H9 (cell line): ENCODE measurements around the gene HIBCH. TPM values are rescaled to one million over a fixed set of nuclear protein-coding genes. Genes with fewer than 3 reads are reported as not detected.

ENCODE experiments used
- DNase-seq: peaks from one replicate; pipeline ENCODE4 v3.0.0-alpha.2; 2017
- H2AFZ ChIP-seq: one replicate; pipeline ENCODE4 v1.6.1; 2013; ENCODE audit warnings: mild to moderate bottlenecking, low read length, control low read depth, moderate library complexity
- H2AK5ac ChIP-seq: 2 replicates; pipeline ENCODE4 v1.6.1; 2013; ENCODE audit warnings: low read length, control low read depth, mixed read lengths; ENCODE audit not compliant: insufficient read length
- H2BK120ac ChIP-seq: one replicate; pipeline ENCODE4 v1.6.1; 2013; ENCODE audit warnings: low read depth, mild to moderate bottlenecking, low read length, control low read depth, inconsistent platforms; ENCODE audit not compliant: poor library complexity, severe bottlenecking
- H2BK12ac ChIP-seq: 2 replicates; pipeline ENCODE4 v1.6.1; 2013; ENCODE audit warnings: low read length, control low read depth, mixed read lengths, low read depth; ENCODE audit not compliant: insufficient read length
- H2BK15ac ChIP-seq: 2 replicates; pipeline ENCODE4 v1.6.1; 2013; ENCODE audit warnings: low read depth, low read length, control low read depth
- H2BK20ac ChIP-seq: one replicate; pipeline ENCODE4 v1.6.1; 2013; ENCODE audit warnings: low read depth, mild to moderate bottlenecking, low read length, control low read depth, inconsistent platforms; ENCODE audit not compliant: poor library complexity, severe bottlenecking
- H2BK5ac ChIP-seq: 2 replicates; pipeline ENCODE4 v1.6.1; 2013; ENCODE audit warnings: low read length, control low read depth, mixed read lengths; ENCODE audit not compliant: insufficient read length
- H3K14ac ChIP-seq: 2 replicates; pipeline ENCODE4 v1.6.1; 2013; ENCODE audit warnings: low read length, control low read depth; ENCODE audit not compliant: insufficient read depth
- H3K18ac ChIP-seq: 2 replicates; pipeline ENCODE4 v1.6.1; 2013; ENCODE audit warnings: low read depth, mild to moderate bottlenecking, mixed read lengths, low read length, control low read depth; ENCODE audit not compliant: insufficient read length
- H3K23ac ChIP-seq: 2 replicates; pipeline ENCODE4 v1.6.1; 2013; ENCODE audit warnings: low read length, control low read depth, mixed read lengths, low read depth; ENCODE audit not compliant: insufficient read length
- H3K23me2 ChIP-seq: 2 replicates; pipeline ENCODE4 v1.6.1; 2013; ENCODE audit warnings: low read depth, mild to moderate bottlenecking, mixed read lengths, low read length, control low read depth; ENCODE audit not compliant: insufficient read length, poor library complexity, severe bottlenecking
- H3K27ac ChIP-seq: 2 replicates; pipeline ENCODE4 v1.5.1; 2013; ENCODE audit warnings: low read length, control low read depth, mixed read lengths, low read depth; ENCODE audit not compliant: insufficient read length
- H3K27me3 ChIP-seq: 2 replicates; pipeline ENCODE4 v1.6.1; 2013; ENCODE audit warnings: low read length, control low read depth, inconsistent platforms; ENCODE audit not compliant: insufficient read depth
- H3K4ac ChIP-seq: 2 replicates; pipeline ENCODE4 v1.6.1; 2013; ENCODE audit warnings: low read depth, mild to moderate bottlenecking, control low read depth, inconsistent platforms, low read length, moderate library complexity
- H3K4me1 ChIP-seq: 2 replicates; pipeline ENCODE4 v1.6.1; 2013; ENCODE audit warnings: low read length, control low read depth, inconsistent platforms; ENCODE audit not compliant: insufficient read depth
- H3K4me2 ChIP-seq: 2 replicates; pipeline ENCODE4 v1.6.1; 2013; ENCODE audit warnings: low read length, control low read depth, mixed read lengths; ENCODE audit not compliant: insufficient read length, insufficient read depth
- H3K56ac ChIP-seq: 2 replicates; pipeline ENCODE4 v1.6.1; 2013; ENCODE audit warnings: low read depth, mild to moderate bottlenecking, mixed read lengths, low read length, control low read depth; ENCODE audit not compliant: insufficient read length
- H3K79me1 ChIP-seq: 2 replicates; pipeline ENCODE4 v1.6.1; 2013; ENCODE audit warnings: low read depth, mild to moderate bottlenecking, moderate library complexity, low read length, control low read depth, inconsistent platforms; ENCODE audit not compliant: insufficient read depth, poor library complexity, severe bottlenecking
- H3K79me2 ChIP-seq: 2 replicates; pipeline ENCODE4 v1.6.1; 2013; ENCODE audit warnings: low read length, control low read depth, inconsistent platforms; ENCODE audit not compliant: insufficient read depth
- H3K9ac ChIP-seq: 2 replicates; pipeline ENCODE4 v1.6.1; 2013; ENCODE audit warnings: low read length, control low read depth, mixed read lengths; ENCODE audit not compliant: insufficient read length; ENCODE audit errors: extremely low read depth
- H3K9me3 ChIP-seq: one replicate; pipeline ENCODE4 v1.6.1; 2013; ENCODE audit warnings: low read depth, low read length, inconsistent platforms; ENCODE audit not compliant: control insufficient read depth
- H3T11ph ChIP-seq: one replicate; pipeline ENCODE4 v1.6.1; 2013; ENCODE audit warnings: mild to moderate bottlenecking, low read length, control low read depth, inconsistent platforms
- H4K20me1 ChIP-seq: one replicate; pipeline ENCODE4 v1.6.1; 2013; ENCODE audit not compliant: control insufficient read depth, insufficient read length, insufficient read depth
- H4K5ac ChIP-seq: 2 replicates; pipeline ENCODE4 v1.6.1; 2013; ENCODE audit warnings: low read depth, mild to moderate bottlenecking, mixed read lengths, low read length, control low read depth; ENCODE audit not compliant: insufficient read length
- H4K8ac ChIP-seq: replicated peaks from 2 replicates; pipeline ENCODE4 v1.6.1; 2013; ENCODE audit warnings: low read length, control low read depth, mixed read lengths, low read depth; ENCODE audit not compliant: insufficient read length
- H4K91ac ChIP-seq: 2 replicates; pipeline ENCODE4 v1.6.1; 2013; ENCODE audit warnings: low read depth, mild to moderate bottlenecking, moderate library complexity, mixed read lengths, low read length, control low read depth; ENCODE audit not compliant: insufficient read length
- H3K27ac Mint-ChIP-seq, 3 experiments: 2 replicates in 2 of 3; 3 replicates in 1 of 3; pipeline ENCODE4 v1.8.0; 2020 to 2021; ENCODE audit warnings: mixed read lengths in 3 of 3, mild to moderate bottlenecking in 1 of 3, moderate library complexity in 1 of 3
- H3K27me3 Mint-ChIP-seq: 2 replicates; pipeline ENCODE4 v1.8.0; 2021; ENCODE audit warnings: low read depth, mild to moderate bottlenecking, moderate library complexity, mixed read lengths
- H3K36me3 Mint-ChIP-seq, 3 experiments: 2 replicates in 2 of 3; 3 replicates in 1 of 3; pipeline ENCODE4 v1.8.0; 2020 to 2021; ENCODE audit warnings: low read depth in 3 of 3, mixed read lengths in 3 of 3; ENCODE audit not compliant: insufficient read depth in 1 of 3
- H3K4me1 Mint-ChIP-seq, 2 experiments: 2 replicates each; pipeline ENCODE4 v1.8.0; 2020; ENCODE audit warnings: mixed read lengths in 2 of 2
- H3K4me3 Mint-ChIP-seq, 2 experiments: 2 replicates in 1 of 2; 3 replicates in 1 of 2; pipeline ENCODE4 v1.8.0; 2020 to 2021; ENCODE audit warnings: mild to moderate bottlenecking in 2 of 2, mixed read lengths in 2 of 2, moderate library complexity in 1 of 2
- H3K9me3 Mint-ChIP-seq, 2 experiments: 2 replicates in 1 of 2; 3 replicates in 1 of 2; pipeline ENCODE4 v1.8.0; 2020; ENCODE audit warnings: mild to moderate bottlenecking in 2 of 2, mixed read lengths in 2 of 2, moderate library complexity in 1 of 2
- WGBS: extraction: QIAGEN DNeasy Blood & Tissue Kit; methylation state at CpG from one replicate; pipeline ENCODE4 v1.1.7; 2013; ENCODE audit warnings: missing lambda C conversion rate, low lambda C conversion rate, mixed read lengths; ENCODE audit not compliant: insufficient read length; ENCODE audit errors: extremely low coverage; 5-methylcytosine and 5-hydroxymethylcytosine counted together
- total RNA-seq: library from RNA; stranded (reverse); gene quantifications from 2 replicates; pipeline ENCODE4 v1.2.1, GENCODE V29; 2021
- TF ChIP-seq, protein P1 (sequence below): fragments of 200-600 bp; sonication (generic); conservative IDR thresholded peaks from 3 replicates; pipeline ENCODE4 v1.8.0; 2021; ENCODE audit warnings: antibody characterized with exemption, mild to moderate bottlenecking

HIBCH gene
- total RNA-seq, 1 experiment from 2014 or later = 28.0 TPM

DNA sequence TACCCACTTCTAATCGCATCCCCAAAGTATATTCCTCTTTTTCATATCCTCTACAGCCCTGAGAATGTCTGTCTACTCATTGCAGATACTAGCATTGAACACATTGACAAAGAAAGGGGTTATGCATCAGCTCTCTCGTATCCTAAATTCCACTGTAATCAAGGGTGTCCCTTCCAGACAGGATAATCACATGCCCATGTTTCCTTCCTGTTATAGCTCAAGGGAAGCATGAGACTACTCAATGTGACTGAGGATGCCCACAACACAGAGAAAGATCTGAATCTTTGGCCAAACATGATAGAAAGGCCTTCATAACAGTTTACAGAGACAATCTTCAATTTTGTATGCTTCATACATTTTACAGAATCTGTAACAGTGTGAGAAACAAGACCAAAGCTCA lies 69.2 kb downstream of the HIBCH start:
- Histone ChIP-seq H3K4me1 (no peaks in the 10 kb centered on the region), H3K79me1 (no peaks in the 10 kb centered on the region), H3K79me2 (no peaks in the 10 kb centered on the region), H2BK15ac (no peak overlapping the region), H3K4me2 (no peak overlapping the region), H3K9ac (no peak overlapping the region), H4K91ac (no peak overlapping the region), H3T11ph (no peak overlapping the region), H3K14ac (no peak overlapping the region), H2BK120ac (no peak overlapping the region), H4K8ac (no peak overlapping the region), H3K4ac (no peak overlapping the region), H2BK12ac (no peak overlapping the region), H4K5ac (no peak overlapping the region), H3K18ac (no peak overlapping the region), H2BK20ac (no peak overlapping the region), H3K27me3 (no peaks in the 10 kb centered on the region), H4K20me1 (no peaks in the 10 kb centered on the region), H2AFZ (no peak overlapping the region), H3K27ac (no peak overlapping the region), H2BK5ac (no peak overlapping the region), H3K23me2 (no peaks in the 10 kb centered on the region), H3K56ac (no peak overlapping the region), H3K23ac (no peak overlapping the region), H3K9me3 (no peaks in the 10 kb centered on the region), H2AK5ac (no peak overlapping the region)
- no peak overlapping the region for H3K27ac Mint-ChIP-seq
- TF ChIP-seq, protein P1, sequence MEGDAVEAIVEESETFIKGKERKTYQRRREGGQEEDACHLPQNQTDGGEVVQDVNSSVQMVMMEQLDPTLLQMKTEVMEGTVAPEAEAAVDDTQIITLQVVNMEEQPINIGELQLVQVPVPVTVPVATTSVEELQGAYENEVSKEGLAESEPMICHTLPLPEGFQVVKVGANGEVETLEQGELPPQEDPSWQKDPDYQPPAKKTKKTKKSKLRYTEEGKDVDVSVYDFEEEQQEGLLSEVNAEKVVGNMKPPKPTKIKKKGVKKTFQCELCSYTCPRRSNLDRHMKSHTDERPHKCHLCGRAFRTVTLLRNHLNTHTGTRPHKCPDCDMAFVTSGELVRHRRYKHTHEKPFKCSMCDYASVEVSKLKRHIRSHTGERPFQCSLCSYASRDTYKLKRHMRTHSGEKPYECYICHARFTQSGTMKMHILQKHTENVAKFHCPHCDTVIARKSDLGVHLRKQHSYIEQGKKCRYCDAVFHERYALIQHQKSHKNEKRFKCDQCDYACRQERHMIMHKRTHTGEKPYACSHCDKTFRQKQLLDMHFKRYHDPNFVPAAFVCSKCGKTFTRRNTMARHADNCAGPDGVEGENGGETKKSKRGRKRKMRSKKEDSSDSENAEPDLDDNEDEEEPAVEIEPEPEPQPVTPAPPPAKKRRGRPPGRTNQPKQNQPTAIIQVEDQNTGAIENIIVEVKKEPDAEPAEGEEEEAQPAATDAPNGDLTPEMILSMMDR = no peak
- DNase-seq = no peak
- H3K36me3 Mint-ChIP-seq = no peaks in the 10 kb centered on the region
- no peak overlapping the region for H3K4me3 Mint-ChIP-seq
- H3K27me3 Mint-ChIP-seq = no peaks in the 10 kb centered on the region
- no peaks in the 10 kb centered on the region for H3K4me1 Mint-ChIP-seq
- no peaks in the 10 kb centered on the region for H3K9me3 Mint-ChIP-seq
- WGBS = no CpG with 5 or more reads among the region's 2 CpGs
